HepG2 (cell line): ENCODE results near the gene MED25. TPM values are rescaled to one million over a fixed set of nuclear protein-coding genes. Genes with fewer than 3 reads are reported as not detected.

Experiments
- ATAC-seq: fragments of 200-7000 bp; cut with Tn5 transposase; 3 replicates; pipeline ENCODE4 v1.9.1; 2020; ENCODE audit warnings: mild to moderate bottlenecking, moderate library complexity
- BruUV-seq: library from RNA; stranded (reverse); fragments of 400-500 nt; replicated peaks from 2 replicates; lab custom pipeline; 2021; lab: Mats Ljungman, UMichigan
- CTCF ChIA-PET: fragments of 300-600 bp; formaldehyde crosslinking; extraction: SDS; loops from one replicate; lab custom pipeline; 2021; ENCODE audit warnings: low total read pairs, inconsistent platforms, low intra/inter-chr PET ratio; lab: Yijun Ruan, JAX
- POLR2A ChIA-PET: fragments of 350-600 bp; sonication (Branson Sonifier 250); formaldehyde crosslinking; loops from one replicate; lab custom pipeline; 2020; ENCODE audit warnings: antibody characterized with exemption, inconsistent platforms; lab: Yijun Ruan, JAX
- DNase-seq: peaks from one replicate; pipeline ENCODE4 v3.0.0-alpha.2; 2015; ENCODE audit warnings: low spot score
- FAIRE-seq: peaks from 3 replicates; lab custom pipeline; 2011; peaks lifted over from hg19 to GRCh38; lab: Jason Lieb, UNC
- H2AFZ ChIP-seq: one replicate; pipeline ENCODE4 v1.6.1; 2011; ENCODE audit warnings: low read length, inconsistent platforms
- H3K27ac ChIP-seq: fragments of 300-600 bp; 3 replicates; pipeline ENCODE4 v1.8.0; 2011; ENCODE audit warnings: mixed run types, mild to moderate bottlenecking, mixed read lengths, low read length, inconsistent platforms; ENCODE audit not compliant: insufficient read depth; ENCODE audit errors: extremely low read length
- H3K27me3 ChIP-seq, 2 experiments: fragments of 200-600 bp in 1 of 2; 2 replicates in 1 of 2; 3 replicates in 1 of 2; pipeline versions ENCODE4 v1.6.0 to v1.8.0; 2011; ENCODE audit warnings: low read length in 2 of 2, mild to moderate bottlenecking in 2 of 2, moderate library complexity in 2 of 2, inconsistent platforms in 1 of 2; ENCODE audit not compliant: insufficient read depth in 2 of 2, control insufficient read depth in 1 of 2
- H3K36me3 ChIP-seq, 2 experiments: fragments of 200-600 bp in 1 of 2; replicated peaks in 1 of 2; 2 replicates in 1 of 2; 3 replicates in 1 of 2; pipeline versions ENCODE4 v1.5.1 to v1.8.0; 2011; ENCODE audit warnings: low read length in 2 of 2, inconsistent platforms in 1 of 2; ENCODE audit not compliant: insufficient read depth in 2 of 2, control insufficient read depth in 1 of 2
- H3K4me1 ChIP-seq: 2 replicates; pipeline ENCODE4 v1.5.1; 2012; ENCODE audit warnings: low read length, inconsistent platforms; ENCODE audit not compliant: insufficient read depth
- H3K4me2 ChIP-seq: 2 replicates; pipeline ENCODE4 v1.6.0; 2011; ENCODE audit warnings: low read depth, low read length, inconsistent platforms
- H3K4me3 ChIP-seq, 3 experiments: fragments of 200-600 bp in 1 of 3; sonication (generic), shearing (Covaris generic) in 1 of 3; replicated peaks in 1 of 3; 2 replicates each; pipeline ENCODE4 v1.5.1; 2011 to 2016; ENCODE audit warnings: low read length in 3 of 3, inconsistent platforms in 2 of 3, low read depth in 2 of 3, mild to moderate bottlenecking in 2 of 3, control low read depth in 1 of 3, mixed read lengths in 1 of 3; ENCODE audit not compliant: insufficient read depth in 1 of 3
- H3K79me2 ChIP-seq: one replicate; pipeline ENCODE4 v1.6.1; 2011; ENCODE audit warnings: low read length, inconsistent platforms; ENCODE audit not compliant: insufficient read depth
- H3K9ac ChIP-seq: 2 replicates; pipeline ENCODE4 v1.6.0; 2011; ENCODE audit warnings: mild to moderate bottlenecking, low read depth, low read length, inconsistent platforms; ENCODE audit not compliant: insufficient read depth
- H3K9me3 ChIP-seq: 2 replicates; pipeline ENCODE4 v1.5.1; 2012; ENCODE audit warnings: mild to moderate bottlenecking, low read length
- H4K20me1 ChIP-seq: 2 replicates; pipeline ENCODE4 v1.6.0; 2011; ENCODE audit warnings: inconsistent platforms, mild to moderate bottlenecking, low read length, moderate library complexity; ENCODE audit not compliant: insufficient read depth
- HIVEP1 ChIP-seq: sonication (generic); formaldehyde crosslinking; IDR thresholded peaks from 2 replicates; pipeline ENCODE4 v1.4.0; 2020; ENCODE audit warnings: mild to moderate bottlenecking, missing genetic modification reagents
- NFE2L2 ChIP-seq: fragments of 150-350 bp; IDR thresholded peaks from 2 replicates; pipeline ENCODE4 v1.6.1; 2014; ENCODE audit warnings: low read length
- SOX6 ChIP-seq, 2 experiments: fragments of 450-650 bp in 1 of 2; sonication (generic) in 1 of 2; formaldehyde crosslinking in 1 of 2; IDR thresholded peaks; 2 replicates each; pipeline versions ENCODE4 v1.4.0 to v1.6.1; 2017 to 2020; ENCODE audit warnings: antibody characterized with exemption in 1 of 2, mild to moderate bottlenecking in 1 of 2, missing genetic modification reagents in 1 of 2
- ZKSCAN1 ChIP-seq: fragments of 150-350 bp; IDR thresholded peaks from 2 replicates; pipeline ENCODE4 v1.6.1; 2014; ENCODE audit warnings: low read length
- ZNF10 ChIP-seq: sonication (generic); formaldehyde crosslinking; IDR thresholded peaks from 2 replicates; pipeline ENCODE4 v1.4.0; 2020; ENCODE audit warnings: mild to moderate bottlenecking, low read depth, missing genetic modification reagents, borderline replicate concordance
- ZNF576 ChIP-seq: sonication (generic); formaldehyde crosslinking; IDR thresholded peaks from 2 replicates; pipeline ENCODE4 v1.4.0; 2020; ENCODE audit warnings: mild to moderate bottlenecking, missing genetic modification reagents
- WGBS: methylation state at CpG from one replicate; pipeline ENCODE4 v1.1.6; 2017; ENCODE audit warnings: low lambda C conversion rate; 5-methylcytosine and 5-hydroxymethylcytosine counted together
- in situ Hi-C: cut with HindIII; loops from 2 replicates; pipeline ENCODE4 v1.10.0; 2017; ENCODE audit warnings: low pct_unique_long_range_greater_than_20kb; ENCODE audit not compliant: extremely low pct_ligation_motif_present
- intact Hi-C: fragments of 100-400 bp; cut with micrococcal nuclease; formaldehyde crosslinking; loops from one replicate; pipeline ENCODE4 v1.10.0; 2022; ENCODE audit not compliant: unreplicated experiment
- polyA plus RNA-seq, 8 experiments: library from polyadenylated mRNA; depleted of rRNA in 3 of 8; stranded (reverse) in 7 of 8; unstranded in 1 of 8; fragments of >200 nt; fragmentation: Illumina TruSeq in 4 of 8; extraction: Trizol in 4 of 8; gene quantifications; 2 replicates each; pipeline versions ENCODE4 v1.2.1 to v1.2.3, GENCODE V29; 2011 to 2016; ENCODE audit warnings: low read depth in 4 of 8, missing spikeins in 1 of 8, mixed read lengths in 1 of 8; ENCODE audit not compliant: insufficient read depth in 1 of 8
- total RNA-seq, 5 experiments: library from RNA; depleted of rRNA; stranded (reverse); fragments of >200 nt; fragmentation: Illumina TruSeq; extraction: Trizol; gene quantifications; 2 replicates each; pipeline ENCODE4 v1.2.3, GENCODE V29; 2016; ENCODE audit warnings: low read depth in 1 of 5

MED25 gene
- total and polyA plus RNA-seq, 2 of the 13 experiments (the other 11 are each of a cell fraction or from before 2014, with no cell fraction given) = 11.1 to 15.1 TPM

- in situ Hi-C loops = no loop called here
- Histone ChIP-seq H3K4me3 (no peak overlapping the region), H3K79me2 (no peaks in the 10 kb centered on the region), H3K4me2 (no peak overlapping the region), H3K4me1 (peaks cover 14% of the 10 kb centered on the region), H3K9me3 (no peaks in the 10 kb centered on the region), H2AFZ (no peak overlapping the region), H4K20me1 (no peaks in the 10 kb centered on the region), H3K27ac (no peak overlapping the region), H3K36me3 (peaks cover 3 to 14% of the 10 kb centered on the region in 2 experiments; a peak in 2 of 5 replicates), H3K9ac (no peak overlapping the region), H3K27me3 (no peaks in the 10 kb centered on the region)
- no TSS peak for BruUV-seq
- intact Hi-C loops = no loop called here
- TF ChIP-seq SOX6 (IDR thresholded peaks at IDR 0.05) = no peak
- TF ChIP-seq SOX6 (CRISPR knock-in tag; IDR thresholded peaks at IDR 0.05) = no peak
- no peak for TF ChIP-seq ZNF10 (CRISPR knock-in tag)
- TF ChIP-seq ZKSCAN1 = no peak
- no peak for TF ChIP-seq ZNF576 (CRISPR knock-in tag)
- no peak for TF ChIP-seq HIVEP1 (CRISPR knock-in tag)
- TF ChIP-seq NFE2L2 = no peak
- no peak for ATAC-seq
- DNase-seq = no peak
- ChIA-PET CTCF (no interaction called here), POLR2A (interaction anchor here (0.8 kb wide), 1 partner anchor 61 kb away, joined by 3 read pairs; the partner anchor contains the start of gene PNKP)
- no peak for FAIRE-seq
- 91% methylated on average over 13 of the region's 18 CpGs for WGBS
These were observed 10.8 kb upstream of the MED25 start for GRCh38 chr19:49807058-49807903.
